HG03066 (cell line): ENCODE data around the gene NFATC4.
"Not testable (repeated sequence)": the region's sequence is repeated elsewhere in the genome, so short reads cannot be mapped to it uniquely, and the experiment has no call there.

ENCODE experiments used
- ATAC-seq: cut with Tn5 transposase; IDR thresholded peaks from one replicate; pipeline ENCODE4 v1.9.1; 2021; ENCODE audit warnings: low read depth; ENCODE audit not compliant: unreplicated experiment

The NFATC4 gene

GRCh38 chr14:24385524-24385923 lies 17.5 kb downstream of the NFATC4 start:
- ATAC-seq, result no peak

GRCh38 chr14:24387009-24387345 lies 19.0 kb downstream of the NFATC4 start:
- ATAC-seq, result no peak

DNA sequence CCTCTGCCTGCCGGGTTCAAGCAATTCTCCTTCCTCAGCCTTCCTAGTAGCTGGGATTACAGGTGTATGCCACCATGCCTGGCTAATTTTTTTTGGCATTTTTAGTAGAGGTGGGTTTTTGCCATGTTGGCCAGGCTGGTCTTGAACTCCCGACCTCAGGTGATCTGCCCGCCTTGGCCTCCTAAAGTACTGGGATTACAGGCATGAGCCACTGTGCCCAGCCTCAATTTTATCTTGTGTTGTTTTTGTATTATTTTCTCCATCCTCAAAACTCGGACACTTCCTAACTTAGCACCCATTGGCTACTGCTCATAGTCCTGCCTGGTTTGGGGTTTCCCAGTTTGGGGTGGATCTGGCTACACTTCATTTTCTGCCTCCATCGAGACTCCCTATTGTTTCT lies 19.6 kb downstream of the NFATC4 start:
- not testable (repeated sequence) for ATAC-seq

GRCh38 chr14:24388474-24389179 lies 20.6 kb downstream of the NFATC4 start:
- ATAC-seq, result no peak

GRCh38 chr14:24389226-24389848 lies 21.4 kb downstream of the NFATC4 start:
- no peak for ATAC-seq

- no peak for ATAC-seq
Observed at GRCh38 chr14:24390701-24391468, 22.9 kb downstream of the NFATC4 start.

GRCh38 chr14:24392325-24393091 lies 24.5 kb downstream of the NFATC4 start:
- no peak for ATAC-seq

DNA sequence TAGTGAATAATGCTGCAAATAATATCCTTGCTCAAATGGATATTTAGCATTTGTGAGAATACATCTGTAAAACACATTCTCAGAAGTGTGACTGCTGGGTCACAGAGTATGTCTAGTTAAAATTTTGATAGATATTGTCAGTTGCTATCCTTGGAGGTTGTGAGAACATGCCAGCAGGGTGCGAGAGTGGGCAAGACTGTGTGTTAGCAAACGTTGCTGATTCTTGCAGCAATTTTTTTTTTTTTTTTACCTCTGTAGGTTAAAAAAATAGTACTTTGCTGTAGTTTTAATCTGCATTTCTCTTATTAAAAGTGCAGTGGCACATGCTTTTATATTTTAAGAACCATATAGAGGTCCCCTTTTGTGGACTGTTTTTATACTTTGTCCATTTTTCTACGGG lies 26.3 kb downstream of the NFATC4 start:
- no peak for ATAC-seq

DNA sequence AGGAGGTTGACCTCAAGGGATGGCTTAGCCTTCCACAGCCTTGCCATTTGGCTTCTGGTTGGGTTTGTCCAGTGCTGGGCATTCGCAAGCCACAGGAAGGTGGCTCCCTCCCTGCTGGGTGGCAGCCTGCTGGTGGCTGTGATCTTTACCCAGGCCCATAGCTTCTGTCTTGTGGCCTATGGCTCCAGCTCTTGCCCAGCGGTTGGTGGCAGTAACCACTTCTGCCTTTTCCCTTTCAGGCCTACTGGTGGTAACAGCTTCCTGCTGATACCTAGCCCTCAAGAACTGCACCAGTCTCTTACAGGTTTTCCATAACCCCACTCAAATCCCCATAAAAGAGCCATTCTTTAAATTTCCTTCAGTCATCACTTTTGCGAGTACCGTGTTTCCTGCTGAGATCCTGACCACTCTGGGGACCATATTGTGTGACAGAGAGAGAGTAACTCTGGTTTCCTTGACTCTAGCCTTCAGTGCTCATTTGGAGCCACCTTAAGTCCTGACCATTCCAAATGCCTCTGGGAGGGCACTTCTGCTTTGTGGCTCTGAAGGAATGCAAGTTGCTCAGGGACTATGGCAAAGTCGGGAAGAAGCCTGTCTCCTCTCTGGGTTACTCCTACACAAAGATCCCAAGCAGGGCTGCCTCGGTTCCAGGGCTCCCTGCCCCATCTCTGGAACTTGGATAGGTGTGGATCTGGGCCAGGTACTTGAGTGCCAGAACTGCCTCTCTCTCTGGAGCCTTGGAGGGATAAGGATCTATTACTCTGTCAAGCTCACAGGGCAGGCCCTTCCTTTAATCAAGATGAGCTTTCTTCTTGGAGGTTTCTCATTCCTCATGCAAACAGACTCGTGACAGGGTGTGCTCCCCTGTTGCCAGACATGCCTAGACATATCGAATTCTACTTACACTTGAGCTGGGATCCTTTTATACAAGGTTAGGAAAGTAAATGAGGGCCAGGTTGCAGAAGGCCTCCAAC lies 27.9 kb downstream of the NFATC4 start:
- no peak for ATAC-seq

DNA sequence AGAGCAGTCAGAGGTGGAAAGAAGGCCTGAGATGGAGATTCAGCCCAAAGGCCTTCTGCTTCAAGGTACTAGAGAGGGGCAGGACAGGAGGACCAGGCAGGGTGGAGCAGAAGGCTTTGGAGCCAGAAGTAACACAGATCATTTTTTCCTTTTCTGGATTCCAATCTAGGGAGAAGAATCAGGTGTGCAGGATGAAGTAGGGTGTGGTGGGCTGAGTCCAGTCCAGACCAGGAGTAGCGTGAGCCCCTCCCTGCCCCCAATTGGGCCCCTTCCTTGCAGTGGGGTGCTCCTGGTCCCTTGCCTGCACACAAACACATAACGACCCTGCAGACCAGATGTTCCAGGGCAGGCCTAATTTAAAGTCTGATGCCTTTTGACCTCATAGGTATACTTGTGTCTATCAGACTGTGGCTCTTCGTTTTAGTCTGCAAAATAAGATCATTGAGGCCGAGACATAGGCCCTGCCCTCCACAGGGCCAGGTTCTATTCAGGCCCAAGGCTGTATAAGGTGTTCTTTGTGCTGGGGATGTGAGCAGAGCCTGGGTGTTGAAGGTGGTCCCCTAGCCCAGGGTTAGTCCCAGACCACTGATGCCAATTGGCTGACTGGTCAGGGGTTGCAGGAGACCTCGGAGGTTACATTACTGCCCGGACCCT lies 29.8 kb downstream of the NFATC4 start:
- ATAC-seq, result no peak

GRCh38 chr14:24398293-24398652 lies 30.3 kb downstream of the NFATC4 start:
- no peak for ATAC-seq

GRCh38 chr14:24398653-24399446 lies 30.9 kb downstream of the NFATC4 start, which contains the start of gene NYNRIN:
NYNRIN (plus strand) TSS chr14:24399003; CDS start chr14:24399247, 244 bp downstream.
- ATAC-seq, result no peak

DNA sequence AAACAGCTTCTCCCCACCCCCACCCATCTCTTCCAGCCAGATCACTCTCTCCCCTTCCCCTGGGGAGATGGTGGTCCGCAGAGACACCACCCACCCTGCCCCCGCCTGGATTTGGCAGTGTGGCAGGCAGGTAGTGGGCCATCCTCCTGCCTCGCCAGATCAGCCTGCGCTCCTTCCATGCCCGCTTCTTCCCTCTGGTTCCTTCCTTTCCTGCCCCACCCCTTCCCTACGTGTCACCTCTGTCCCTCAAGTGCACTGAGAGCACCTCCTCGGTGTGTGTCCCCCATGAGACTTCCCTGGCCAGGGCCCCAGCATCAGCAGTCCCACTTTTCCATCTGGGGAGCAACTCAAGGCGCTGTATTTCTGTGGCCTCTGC lies 31.5 kb downstream of the NFATC4 start:
- no peak for ATAC-seq

DNA sequence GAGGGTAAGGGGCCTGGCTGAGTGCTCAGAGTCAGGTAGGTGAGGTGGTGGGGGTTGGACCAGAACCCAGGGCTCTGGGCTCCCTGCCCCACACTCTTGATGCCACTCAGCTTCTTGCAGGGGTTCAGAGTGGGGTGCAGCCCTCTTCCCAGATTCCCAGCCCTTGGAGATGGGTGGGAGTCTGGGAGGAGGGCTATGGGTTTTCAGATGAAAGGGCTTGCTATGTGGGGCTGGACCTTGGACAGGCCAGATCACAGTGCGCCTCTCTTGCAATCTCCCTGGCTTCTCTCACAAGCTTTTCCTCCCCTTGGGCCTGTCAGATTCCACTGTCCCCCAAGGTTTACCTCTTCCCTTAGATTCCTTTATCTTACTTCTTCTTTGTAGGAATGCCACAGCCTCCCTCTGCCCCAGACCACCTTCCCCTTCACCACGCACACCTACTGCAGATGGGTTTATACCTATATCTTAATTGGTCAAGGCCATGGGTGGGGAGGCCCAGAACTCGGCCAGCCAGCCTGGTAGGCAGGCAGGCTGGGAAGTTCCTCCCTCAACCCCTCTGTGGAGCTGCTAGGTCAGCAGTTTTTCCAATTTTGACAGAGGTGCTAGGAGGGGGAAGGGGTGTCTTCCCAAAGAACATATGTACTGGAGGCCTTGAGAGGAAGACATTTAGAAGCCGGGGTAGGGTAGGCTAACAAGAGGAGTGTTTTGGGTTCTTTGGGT lies 32.2 kb downstream of the NFATC4 start:
- no peak for ATAC-seq

DNA sequence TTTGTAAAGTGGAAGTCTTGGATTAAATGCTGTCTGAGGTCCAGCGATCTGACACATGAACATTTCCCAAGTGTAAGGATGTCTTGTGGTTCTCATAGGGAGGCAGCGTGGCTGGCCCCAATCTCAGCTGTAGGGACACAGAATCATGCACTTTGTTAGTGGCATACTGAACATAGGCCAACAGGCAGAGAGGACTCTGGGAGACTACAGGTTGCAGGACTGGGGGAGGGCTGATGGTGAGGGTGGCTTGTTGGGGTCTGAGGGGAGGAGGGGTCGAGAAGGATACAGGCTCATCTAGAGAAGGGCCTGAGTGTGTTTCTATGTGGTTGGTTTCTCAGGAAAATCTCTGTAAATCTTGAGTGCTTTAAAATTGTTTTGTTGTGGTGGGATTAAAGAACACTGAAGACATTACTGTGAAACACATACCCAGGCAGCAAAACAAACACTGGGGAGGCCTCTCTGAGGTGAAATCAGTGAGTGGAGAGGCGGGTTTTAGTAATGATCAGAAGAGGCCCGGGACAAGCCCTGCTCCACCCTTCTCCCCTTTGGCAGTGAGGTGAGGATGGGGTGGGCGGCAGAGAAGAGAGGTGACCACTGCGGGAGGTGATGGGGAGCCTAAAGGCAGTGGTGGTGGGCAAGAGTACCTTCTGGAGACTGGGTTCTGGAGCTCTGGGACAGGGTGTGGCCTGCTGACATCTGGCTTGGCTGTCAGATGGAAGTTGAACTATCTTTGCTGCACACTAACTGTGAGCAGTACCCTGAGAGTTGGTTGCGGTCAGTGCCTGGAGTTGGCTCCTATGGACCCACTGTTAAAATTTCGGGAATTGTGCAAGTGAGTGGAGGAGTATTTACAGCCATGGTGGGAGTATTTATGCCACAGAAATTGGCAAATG lies 34.1 kb downstream of the NFATC4 start:
- ATAC-seq, result no peak

DNA sequence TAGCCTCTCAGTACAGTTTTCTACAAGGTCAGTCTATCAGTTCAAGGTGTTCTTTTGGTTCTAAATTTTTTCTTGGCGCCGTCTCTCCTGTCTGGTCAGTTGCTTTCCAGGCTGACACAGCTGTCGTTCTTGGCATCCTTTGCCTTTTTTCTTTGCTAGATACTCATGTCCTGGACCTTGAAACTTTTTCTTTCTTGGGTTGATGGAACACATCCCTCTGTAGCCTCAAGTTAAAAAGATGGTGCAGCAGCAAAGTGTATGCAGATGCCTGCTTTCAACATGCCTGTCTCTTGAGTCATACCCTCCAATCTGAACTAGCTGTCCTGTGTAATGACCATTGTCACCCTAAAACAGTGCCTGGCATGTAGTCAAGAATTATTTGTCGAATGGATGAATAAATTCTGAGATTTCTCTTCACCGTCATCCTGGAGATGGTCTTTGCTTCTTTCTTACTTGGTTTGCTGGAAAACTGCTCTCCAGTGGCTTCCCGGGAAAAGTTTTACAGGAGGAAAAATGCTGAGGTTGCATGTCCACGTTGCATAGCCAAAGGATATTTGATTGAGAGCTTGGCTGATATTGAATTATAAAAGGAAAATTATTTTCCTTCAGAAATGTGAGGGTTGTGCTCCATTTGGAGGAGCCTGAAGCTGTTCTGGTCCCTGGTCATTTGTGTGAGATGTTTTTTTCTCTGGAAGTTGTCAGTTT lies 35.5 kb downstream of the NFATC4 start:
- no peak for ATAC-seq
